Measurements from ENCODE around the gene NLRP1. TPM values are rescaled to one million over a fixed set of nuclear protein-coding genes. Genes with fewer than 3 reads are reported as not detected.

The NLRP1 gene
- total RNA-seq, 1 donor from 2014 or later = 33.2 TPM

GRCh38 chr17:5540321-5540720 lies 44.0 kb downstream of the NLRP1 start:
- Histone ChIP-seq H3K27me3 (no peaks in the 10 kb centered on the region), H3K36me3 (peaks cover 34% of the 10 kb centered on the region), H3K4me3 (no peak overlapping the region), H3K27ac (no peak overlapping the region), H3K4me1 (no peaks in the 10 kb centered on the region), H3K9me3 (no peaks in the 10 kb centered on the region)
- intact Hi-C loops (cut with DNase I) = no loop called here
- TF ChIP-seq, protein P1, sequence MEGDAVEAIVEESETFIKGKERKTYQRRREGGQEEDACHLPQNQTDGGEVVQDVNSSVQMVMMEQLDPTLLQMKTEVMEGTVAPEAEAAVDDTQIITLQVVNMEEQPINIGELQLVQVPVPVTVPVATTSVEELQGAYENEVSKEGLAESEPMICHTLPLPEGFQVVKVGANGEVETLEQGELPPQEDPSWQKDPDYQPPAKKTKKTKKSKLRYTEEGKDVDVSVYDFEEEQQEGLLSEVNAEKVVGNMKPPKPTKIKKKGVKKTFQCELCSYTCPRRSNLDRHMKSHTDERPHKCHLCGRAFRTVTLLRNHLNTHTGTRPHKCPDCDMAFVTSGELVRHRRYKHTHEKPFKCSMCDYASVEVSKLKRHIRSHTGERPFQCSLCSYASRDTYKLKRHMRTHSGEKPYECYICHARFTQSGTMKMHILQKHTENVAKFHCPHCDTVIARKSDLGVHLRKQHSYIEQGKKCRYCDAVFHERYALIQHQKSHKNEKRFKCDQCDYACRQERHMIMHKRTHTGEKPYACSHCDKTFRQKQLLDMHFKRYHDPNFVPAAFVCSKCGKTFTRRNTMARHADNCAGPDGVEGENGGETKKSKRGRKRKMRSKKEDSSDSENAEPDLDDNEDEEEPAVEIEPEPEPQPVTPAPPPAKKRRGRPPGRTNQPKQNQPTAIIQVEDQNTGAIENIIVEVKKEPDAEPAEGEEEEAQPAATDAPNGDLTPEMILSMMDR (IDR thresholded peaks at IDR 0.05) = no peak
- DNase-seq (peak; percentile 8), ATAC-seq (no peak)

DNA sequence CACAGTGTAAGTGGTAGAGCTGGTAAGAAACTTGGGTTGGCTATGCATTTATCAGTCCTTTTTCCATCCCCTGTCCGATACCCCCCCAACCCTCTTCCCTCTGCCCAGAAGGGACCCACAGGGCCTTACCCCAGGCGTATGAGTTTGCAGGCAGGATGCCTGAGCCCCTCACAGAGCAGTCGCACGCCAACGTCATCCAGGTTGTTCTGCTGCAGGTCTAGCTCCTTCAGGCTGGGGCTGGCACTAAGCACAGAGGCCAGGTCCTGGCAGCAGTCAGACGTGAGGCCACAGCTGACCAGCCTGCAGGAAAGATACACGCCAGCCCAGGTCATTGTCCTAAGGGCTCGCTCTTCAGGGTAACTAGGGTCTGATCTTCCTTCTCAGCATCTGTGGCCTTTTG lies 45.0 kb downstream of the NLRP1 start:
- peak; percentile 22 for DNase-seq
- TF ChIP-seq, protein P1 (IDR thresholded peaks at IDR 0.05) = no peak
- H3K36me3 ChIP-seq = peaks cover 39% of the 10 kb centered on the region

GRCh38 chr17:5536866-5537650 lies 47.3 kb downstream of the NLRP1 start:
- Histone ChIP-seq H3K36me3 (peaks cover 53% of the 10 kb centered on the region), H3K4me1 (no peaks in the 10 kb centered on the region), H3K27me3 (no peaks in the 10 kb centered on the region), H3K27ac (no peak overlapping the region), H3K9me3 (no peaks in the 10 kb centered on the region), H3K4me3 (no peak overlapping the region)
- DNase-seq (peak; percentile 50), ATAC-seq (no peak)
- intact Hi-C loops (cut with DNase I) = no loop called here
- TF ChIP-seq, protein P1 (IDR thresholded peaks at IDR 0.05) = no peak

More for the DNA sequence above, 45.0 kb downstream of the NLRP1 start:
- no peaks in the 10 kb centered on the region for H3K4me1 ChIP-seq
- no peaks in the 10 kb centered on the region for H3K9me3 ChIP-seq
- no peaks in the 10 kb centered on the region for H3K27me3 ChIP-seq
- no peak overlapping the region for H3K27ac ChIP-seq
- H3K4me3 ChIP-seq = no peak overlapping the region
- ATAC-seq = no peak
- intact Hi-C loops (cut with DNase I) = no loop called here

GRCh38 chr17:5535436-5535835 lies 48.9 kb downstream of the NLRP1 start:
- no peaks in the 10 kb centered on the region for H3K9me3 ChIP-seq
- no peaks in the 10 kb centered on the region for H3K4me1 ChIP-seq
- peak; percentile 21 for DNase-seq
- no peak overlapping the region for H3K4me3 ChIP-seq
- no peaks in the 10 kb centered on the region for H3K27me3 ChIP-seq
- intact Hi-C loops (cut with DNase I) = no loop called here
- TF ChIP-seq, protein P1 (IDR thresholded peaks at IDR 0.05) = no peak
- no peak for ATAC-seq
- no peak overlapping the region for H3K27ac ChIP-seq
- peaks cover 64% of the 10 kb centered on the region for H3K36me3 ChIP-seq

GRCh38 chr17:5533486-5534315 lies 50.6 kb downstream of the NLRP1 start:
- TF ChIP-seq, protein P1 (IDR thresholded peaks at IDR 0.05) = no peak
- ATAC-seq (no peak), DNase-seq (peak; percentile 26)
- Histone ChIP-seq H3K27me3 (no peaks in the 10 kb centered on the region), H3K4me1 (no peaks in the 10 kb centered on the region), H3K4me3 (no peak overlapping the region), H3K9me3 (no peaks in the 10 kb centered on the region), H3K27ac (no peak overlapping the region), H3K36me3 (peaks cover 63% of the 10 kb centered on the region)
- intact Hi-C loops (cut with DNase I) = no loop called here

Measured in upper lobe of right lung (tissue), 1 donor.